Measurements from ENCODE around the gene ANK3. TPM values are rescaled to one million over a fixed set of nuclear protein-coding genes. Genes with fewer than 3 reads are reported as not detected.

Gene ANK3
- total and polyA plus RNA-seq, 2 donors (not counting 3 experiments of a cell fraction or from before 2014, with no cell fraction given): 0.88 to 8.5 TPM

DNA sequence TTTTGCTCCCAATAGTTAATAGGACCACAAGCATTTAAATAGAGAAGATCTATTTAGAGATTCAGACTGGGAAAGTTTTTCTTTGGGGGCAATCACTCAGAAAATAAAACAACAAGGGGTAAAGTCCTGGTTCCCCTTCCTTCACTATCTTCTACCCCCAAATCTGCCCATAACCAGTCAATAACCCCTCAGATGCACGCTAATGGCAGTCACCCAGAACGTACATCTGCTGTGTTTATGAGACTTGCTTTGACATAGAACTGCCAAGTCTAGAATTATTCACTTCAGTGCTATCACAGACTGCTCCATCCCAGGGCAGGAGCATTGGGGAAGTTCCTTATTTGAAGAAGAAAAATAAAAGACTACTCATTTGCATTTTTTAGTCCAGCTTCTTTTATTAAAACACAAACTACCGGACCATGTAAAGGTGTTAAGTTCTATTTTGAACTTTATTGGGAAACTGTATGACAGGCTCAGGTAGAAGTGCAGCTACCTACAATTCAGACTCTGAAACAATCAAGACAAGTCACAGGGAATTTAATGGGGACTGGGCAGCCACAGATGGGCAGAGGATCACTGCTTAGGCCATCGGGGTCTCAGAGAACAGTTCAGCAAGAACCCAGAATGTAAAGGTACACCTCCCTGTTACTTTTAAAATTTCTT lies 38.4 kb downstream of the ANK3 start:
- H3K4me1 ChIP-seq (ENCODE audit: control insufficient read depth, extremely low read depth, insufficient read depth, low read length): no peaks in the 10 kb centered on the region
- intact Hi-C loops (cut with micrococcal nuclease) (no loop called here), dilution Hi-C loops (cut with MboI; ENCODE audit: extremely low pct_ligation_motif_present, low sequenced_read_pairs) (no loop called here)
- no peak overlapping the region for H3K9ac ChIP-seq (replicated peaks; ENCODE audit: extremely low read depth, insufficient read depth, low read length)
- H3K27ac ChIP-seq (ENCODE audit: insufficient read depth, low read depth, low read length): no peak overlapping the region
- TF ChIP-seq JUN (IDR thresholded peaks at IDR 0.05; ENCODE audit: borderline replicate concordance, insufficient read depth, insufficient read length, low read depth) (no peak), FOS (IDR thresholded peaks at IDR 0.05; ENCODE audit: borderline replicate concordance, insufficient read depth, low read length) (no peak), POLR2AphosphoS5 (IDR thresholded peaks at IDR 0.05; ENCODE audit: insufficient read depth, low read depth, low read length) (no peak), EZH2 (IDR thresholded peaks at IDR 0.05; ENCODE audit: borderline replicate concordance, low read depth, low read length, severe bottlenecking) (no peak), MYC (IDR thresholded peaks at IDR 0.05; ENCODE audit: low read depth, low read length) (no peak), POLR2A (IDR thresholded peaks at IDR 0.05; ENCODE audit: low read depth, low read length) (no peak), GATA2 (IDR thresholded peaks at IDR 0.05; ENCODE audit: insufficient read depth, insufficient read length, low read depth, low read length) (no peak)
- TF ChIP-seq, protein P1, sequence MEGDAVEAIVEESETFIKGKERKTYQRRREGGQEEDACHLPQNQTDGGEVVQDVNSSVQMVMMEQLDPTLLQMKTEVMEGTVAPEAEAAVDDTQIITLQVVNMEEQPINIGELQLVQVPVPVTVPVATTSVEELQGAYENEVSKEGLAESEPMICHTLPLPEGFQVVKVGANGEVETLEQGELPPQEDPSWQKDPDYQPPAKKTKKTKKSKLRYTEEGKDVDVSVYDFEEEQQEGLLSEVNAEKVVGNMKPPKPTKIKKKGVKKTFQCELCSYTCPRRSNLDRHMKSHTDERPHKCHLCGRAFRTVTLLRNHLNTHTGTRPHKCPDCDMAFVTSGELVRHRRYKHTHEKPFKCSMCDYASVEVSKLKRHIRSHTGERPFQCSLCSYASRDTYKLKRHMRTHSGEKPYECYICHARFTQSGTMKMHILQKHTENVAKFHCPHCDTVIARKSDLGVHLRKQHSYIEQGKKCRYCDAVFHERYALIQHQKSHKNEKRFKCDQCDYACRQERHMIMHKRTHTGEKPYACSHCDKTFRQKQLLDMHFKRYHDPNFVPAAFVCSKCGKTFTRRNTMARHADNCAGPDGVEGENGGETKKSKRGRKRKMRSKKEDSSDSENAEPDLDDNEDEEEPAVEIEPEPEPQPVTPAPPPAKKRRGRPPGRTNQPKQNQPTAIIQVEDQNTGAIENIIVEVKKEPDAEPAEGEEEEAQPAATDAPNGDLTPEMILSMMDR (IDR thresholded peaks at IDR 0.05; ENCODE audit: extremely low read depth in 1 of 2, insufficient read depth in 1 of 2, low read depth in 1 of 2, low read length in 2 of 2): no peak
- TF ChIP-seq, protein P2, sequence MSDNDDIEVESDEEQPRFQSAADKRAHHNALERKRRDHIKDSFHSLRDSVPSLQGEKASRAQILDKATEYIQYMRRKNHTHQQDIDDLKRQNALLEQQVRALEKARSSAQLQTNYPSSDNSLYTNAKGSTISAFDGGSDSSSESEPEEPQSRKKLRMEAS (IDR thresholded peaks at IDR 0.05; ENCODE audit: insufficient read depth, insufficient read length): no peak
- no peaks in the 10 kb centered on the region for H3K36me3 ChIP-seq (ENCODE audit: control insufficient read depth in 2 of 2, extremely low read depth in 1 of 2, insufficient read depth in 2 of 2, low read length in 2 of 2)
- ChIA-PET POLR2A (no interaction called here), CTCF (interaction anchor here (1.3 to 1.6 kb wide), 3 partner anchors 11 to 236 kb away, joined by 3 to 4 read pairs (median 3); no protein-coding TSS in a partner anchor)
- H3K4me2 ChIP-seq (ENCODE audit: insufficient read depth, low read length): no peak overlapping the region
- no TSS peak for BruUV-seq (replicated peaks)
- no peaks in the 10 kb centered on the region for H4K20me1 ChIP-seq (replicated peaks; ENCODE audit: control insufficient read depth, extremely low read depth, insufficient read depth, low read length)
- H3K27me3 ChIP-seq (ENCODE audit: control insufficient read depth in 2 of 2, insufficient read depth in 2 of 2, low read length in 2 of 2): no peaks in the 10 kb centered on the region
- no peak overlapping the region for H3K4me3 ChIP-seq (replicated peaks in 1 of 3; ENCODE audit: insufficient read depth in 1 of 3, low read depth in 1 of 3, low read length in 3 of 3)
- DNase-seq (ENCODE audit: low read depth, low spot score) (no peak), FAIRE-seq (no peak)
- H3K79me2 ChIP-seq (ENCODE audit: control insufficient read depth, insufficient read depth, low read length): no peaks in the 10 kb centered on the region
- H3K9me1 ChIP-seq (replicated peaks; ENCODE audit: control insufficient read depth, extremely low read depth, insufficient read depth, low read length): no peaks in the 10 kb centered on the region
- no peak overlapping the region for H2AFZ ChIP-seq (ENCODE audit: low read depth, low read length)
- no peaks in the 10 kb centered on the region for H3K9me3 ChIP-seq (replicated peaks; ENCODE audit: control insufficient read depth, insufficient read depth, low read length)
